ENCODE results near the gene GJB2.

GJB2 gene

GRCh38 chr13:20192836-20193161 is at the start of gene GJB2:
GJB2 (minus strand) TSS chr13:20192938; CDS start chr13:20189581, 3,357 bp downstream.
- no peak for DNase-seq (ENCODE audit: low read depth)

GRCh38 chr13:20241593-20241992 is 48.9 kb upstream of the GJB2 start:
- no peak for DNase-seq (ENCODE audit: low read depth)

DNA sequence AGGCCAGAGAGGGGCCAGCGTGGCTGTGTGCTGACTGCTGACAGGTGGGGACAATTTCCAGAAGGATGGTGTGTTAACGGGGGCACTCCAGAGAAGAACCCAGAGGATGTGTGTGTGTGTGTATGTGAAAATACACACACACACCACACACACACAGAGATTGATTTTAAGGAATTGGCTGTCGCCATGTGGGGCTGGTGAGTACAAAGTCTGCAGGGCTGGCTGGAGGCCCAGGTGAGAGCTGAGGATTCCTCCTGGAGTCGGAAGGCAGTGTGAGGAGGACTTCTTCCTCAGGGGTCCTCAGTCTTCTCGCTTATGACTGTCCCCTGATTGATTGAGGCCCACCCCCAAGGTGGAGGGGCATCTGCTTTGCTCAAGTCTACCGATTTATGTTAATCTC is 47.0 kb upstream of the GJB2 start:
- no peak for DNase-seq (ENCODE audit: low read depth)

DNA sequence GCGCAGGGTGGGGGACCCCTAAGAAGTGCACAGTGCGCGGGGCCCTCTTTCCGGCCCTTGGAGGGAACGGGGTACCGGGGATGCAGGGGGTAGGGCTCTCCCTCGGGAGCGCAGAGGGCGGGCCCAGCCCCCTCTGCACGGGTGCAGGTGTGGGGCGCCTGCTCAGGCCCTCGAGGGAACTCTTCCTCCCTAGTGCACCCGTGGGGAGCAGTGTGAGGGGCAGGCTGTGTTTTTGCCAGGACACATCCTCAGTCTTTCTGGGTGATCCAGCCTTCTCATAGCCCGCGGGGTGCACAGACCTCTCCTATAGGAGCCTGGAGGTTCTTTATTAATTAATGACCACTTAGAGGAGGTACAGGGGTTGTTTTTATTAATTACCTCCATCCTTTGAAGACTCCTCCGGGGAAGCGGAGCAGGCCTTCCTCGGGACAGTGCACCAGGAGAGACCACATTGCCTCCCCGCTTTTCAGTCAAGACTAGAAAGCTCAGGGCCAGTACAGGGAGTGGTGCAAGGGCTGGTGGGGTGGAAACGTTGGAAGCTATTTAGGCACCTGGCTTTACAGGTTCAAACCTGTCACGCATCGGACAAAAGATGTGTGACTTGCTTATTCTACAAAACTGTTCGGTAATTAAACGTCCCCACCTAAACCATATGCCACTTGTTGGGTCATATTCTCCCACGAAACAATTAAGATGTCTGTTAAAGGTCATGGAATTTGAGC is 40.0 kb upstream of the GJB2 start:
- no peak for DNase-seq (ENCODE audit: low read depth)

GRCh38 chr13:20231839-20232555 is 39.3 kb upstream of the GJB2 start, which contains the start of gene GJB6:
GJB6 (minus strand) TSS chr13:20232319; CDS start chr13:20223480, 8,839 bp downstream.
- no peak for DNase-seq (ENCODE audit: low read depth)

DNA sequence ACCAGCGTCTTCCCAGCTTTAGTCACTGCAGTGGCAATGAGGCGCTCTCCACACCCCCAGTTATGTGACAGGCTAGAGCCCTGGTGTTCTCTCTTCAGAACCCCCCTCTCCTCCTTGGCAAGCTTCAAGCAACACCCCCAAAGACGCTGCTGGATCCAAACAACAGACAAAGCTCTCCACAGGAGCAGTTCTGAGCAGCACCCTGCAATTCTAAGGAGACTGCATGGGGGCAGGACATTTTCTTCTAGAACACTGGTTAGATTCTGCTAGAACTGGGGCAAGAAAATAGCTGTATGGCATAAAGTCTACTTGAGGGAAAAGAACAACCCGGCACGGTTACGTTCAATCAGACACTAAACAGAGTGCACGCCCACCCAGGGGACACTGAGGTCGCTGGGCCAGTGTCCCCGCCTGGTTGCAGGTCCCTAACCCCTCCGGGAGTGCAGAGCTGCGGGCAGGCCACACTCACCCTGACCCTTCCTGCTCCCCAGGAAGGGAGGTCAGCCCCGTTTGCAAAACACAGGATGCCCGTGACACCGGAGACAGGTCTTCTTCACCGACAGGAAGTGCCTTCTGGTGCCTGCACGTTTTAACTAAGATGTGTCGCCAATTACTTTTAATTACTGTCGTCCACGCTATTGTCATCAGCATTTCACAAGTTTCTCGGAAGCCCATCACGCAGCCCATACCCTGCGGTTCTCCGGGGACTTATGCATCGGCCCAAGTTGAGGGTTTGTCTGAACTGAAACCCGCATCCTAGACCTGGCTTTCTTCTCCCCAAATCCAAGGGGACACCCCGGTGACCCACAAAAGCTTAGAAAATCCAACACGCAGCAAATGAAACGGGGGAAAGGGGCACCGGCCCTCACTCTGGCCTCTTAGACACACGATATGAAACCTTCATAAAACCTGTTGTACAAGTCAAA is 38.4 kb upstream of the GJB2 start:
- no peak for DNase-seq (ENCODE audit: low read depth)

- DNase-seq (ENCODE audit: low read depth), result no peak
Observed at GRCh38 chr13:20227730-20228129, 35.0 kb upstream of the GJB2 start.

DNA sequence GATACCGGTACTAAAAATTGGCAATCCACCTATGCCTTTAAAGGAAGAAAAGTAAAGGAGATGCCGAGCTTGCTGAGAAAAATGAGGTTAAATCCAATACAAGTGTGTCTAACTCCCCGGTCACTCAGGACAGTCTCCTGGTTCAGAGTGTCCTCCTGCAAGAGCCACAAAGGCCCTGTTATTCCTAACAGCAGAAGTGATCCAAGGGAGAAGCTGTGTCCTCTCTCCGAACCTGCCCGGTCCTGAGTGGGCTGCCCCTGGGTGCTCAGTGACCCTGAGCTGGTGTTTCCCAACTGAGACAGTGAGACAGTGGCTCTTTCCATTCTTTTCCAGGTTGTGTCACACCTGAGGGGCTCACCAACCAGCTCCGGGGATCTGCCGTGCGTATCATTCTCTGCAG is 34.5 kb upstream of the GJB2 start:
- no peak for DNase-seq (ENCODE audit: low read depth)

DNA sequence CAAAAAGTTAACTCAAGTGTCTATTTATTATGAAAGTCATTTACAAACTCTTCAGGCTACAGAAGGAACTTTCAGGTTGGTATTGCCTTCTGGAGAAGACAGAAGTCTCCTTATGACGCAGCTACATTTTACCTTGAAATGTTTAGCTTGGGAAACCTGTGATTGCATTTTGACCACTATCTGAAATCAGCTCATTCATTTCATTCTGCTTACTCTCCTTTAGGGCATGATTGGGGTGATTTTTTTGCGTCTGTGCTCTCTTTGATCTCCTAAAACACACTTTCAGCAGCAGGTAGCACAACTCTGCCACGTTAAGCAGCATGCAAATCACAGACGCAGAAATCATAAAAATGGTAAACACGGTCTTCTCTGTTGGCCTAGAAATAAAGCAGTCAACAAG is 29.8 kb upstream of the GJB2 start:
- DNase-seq (ENCODE audit: low read depth), result no peak

- no peak for DNase-seq (ENCODE audit: low read depth)
Observed at GRCh38 chr13:20221772-20222171, 29.0 kb upstream of the GJB2 start.

DNA sequence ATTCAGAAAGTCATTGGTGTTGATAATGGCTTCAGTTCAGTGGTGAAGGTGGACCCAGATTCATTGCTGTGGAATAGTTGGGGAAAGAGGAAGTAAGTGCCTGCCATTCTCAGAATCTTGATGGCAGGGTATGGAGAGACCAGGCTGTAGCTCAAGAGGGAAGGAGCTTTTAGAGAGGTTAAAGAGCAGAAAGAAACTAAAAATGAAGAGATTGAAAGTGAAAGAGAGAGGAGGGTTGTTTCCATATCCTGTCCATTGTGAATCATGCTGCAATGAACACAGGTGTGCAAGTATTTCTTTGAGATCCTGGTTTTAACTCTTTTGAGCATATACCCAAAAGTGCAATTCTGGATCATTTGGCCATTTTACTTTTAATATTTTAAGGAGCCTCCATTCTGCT is 26.8 kb upstream of the GJB2 start:
- DNase-seq (ENCODE audit: low read depth), result no peak

DNA sequence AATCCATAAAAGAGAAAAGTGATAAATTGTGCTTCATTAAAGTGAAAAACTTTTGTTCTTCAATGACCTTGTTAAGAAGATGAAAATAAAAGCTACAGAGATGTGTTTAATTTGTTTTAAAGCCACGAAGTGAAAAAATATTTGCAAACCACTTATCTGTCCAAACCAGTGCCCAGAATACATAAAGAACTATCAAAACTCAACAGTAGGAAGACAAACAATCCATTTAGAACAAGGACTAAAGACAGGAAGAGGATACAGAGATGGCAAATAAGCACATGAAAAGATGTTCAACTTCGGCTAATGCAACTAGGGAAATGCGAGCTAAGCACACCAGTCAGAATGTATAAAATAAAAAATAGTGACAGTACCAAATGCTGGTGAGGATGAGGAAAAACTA is 24.4 kb upstream of the GJB2 start:
- DNase-seq (ENCODE audit: low read depth), result no peak

DNA sequence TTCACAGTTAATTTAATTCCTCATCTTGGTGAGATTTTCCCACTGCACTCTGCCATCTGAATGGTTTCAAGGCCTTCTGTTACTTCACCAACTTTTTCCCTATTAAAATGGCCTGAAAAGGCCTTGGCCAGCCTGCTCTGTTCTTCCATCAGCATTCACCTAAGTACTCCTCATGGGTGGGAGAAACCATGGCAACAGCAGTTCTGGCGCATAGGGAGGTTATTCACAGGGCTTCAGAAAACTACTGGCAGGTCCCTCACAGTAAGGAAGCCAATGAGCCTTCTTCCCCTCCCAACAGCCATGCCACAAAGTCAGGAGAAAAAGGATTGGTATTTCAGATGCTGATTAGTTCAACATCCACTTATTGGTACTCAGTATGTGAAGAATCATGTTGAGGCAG is 17.2 kb upstream of the GJB2 start:
- DNase-seq (ENCODE audit: low read depth), result no peak

- DNase-seq (ENCODE audit: low read depth), result no peak
Observed at GRCh38 chr13:20206698-20207235, 14.0 kb upstream of the GJB2 start.

DNA sequence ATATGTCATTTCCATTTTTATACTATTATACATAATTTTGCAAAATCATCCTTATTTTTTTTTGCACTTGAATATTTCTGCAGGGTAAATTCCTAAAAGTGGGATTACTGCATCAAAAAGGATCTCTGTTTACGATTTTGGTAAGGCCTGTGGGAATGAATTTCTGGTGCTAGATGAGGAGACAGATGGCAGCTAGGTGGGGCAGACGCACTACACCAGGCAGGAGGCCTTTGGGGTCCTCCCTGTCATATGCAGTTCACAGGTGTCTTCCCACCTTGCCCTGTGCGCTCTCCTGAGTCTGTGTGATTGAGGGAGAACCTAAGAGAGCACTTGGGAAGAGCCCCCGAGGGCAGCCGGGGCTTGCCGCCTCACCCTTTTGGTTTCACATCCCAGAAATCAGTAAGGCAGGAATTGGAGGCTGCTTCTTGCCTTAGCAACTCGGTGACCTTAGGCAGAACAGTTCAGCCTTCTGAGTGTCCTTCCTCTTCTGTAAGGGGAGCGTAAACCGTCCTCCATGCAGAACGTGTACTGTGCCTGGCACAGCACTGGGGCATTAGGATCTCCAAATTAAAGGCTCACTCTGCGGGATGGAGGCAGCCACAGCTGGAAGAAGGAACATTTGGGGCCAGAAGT is 13.4 kb upstream of the GJB2 start:
- no peak for DNase-seq (ENCODE audit: low read depth)

DNA sequence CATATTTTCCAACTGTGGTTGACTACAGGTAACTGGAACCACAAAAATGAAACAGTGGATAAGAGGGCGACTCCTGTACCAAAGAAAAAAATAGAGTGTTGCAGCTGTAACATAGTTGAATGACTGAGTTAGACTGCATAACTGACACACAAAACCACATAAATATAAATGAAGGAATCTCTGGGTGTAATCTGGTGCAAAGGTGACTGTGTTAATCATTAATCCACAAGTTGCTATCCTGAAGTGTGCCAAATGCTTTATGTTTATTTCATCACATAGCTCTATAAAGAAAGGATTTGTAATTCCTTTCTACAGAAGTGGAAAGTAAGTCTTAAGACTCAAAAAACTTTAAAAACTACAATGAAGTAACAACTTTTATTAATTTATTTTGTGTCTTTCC is 6.0 kb upstream of the GJB2 start:
- DNase-seq (ENCODE audit: low read depth), result no peak

GRCh38 chr13:20197361-20197834 is 4.7 kb upstream of the GJB2 start:
- no peak for DNase-seq (ENCODE audit: low read depth)

DNA sequence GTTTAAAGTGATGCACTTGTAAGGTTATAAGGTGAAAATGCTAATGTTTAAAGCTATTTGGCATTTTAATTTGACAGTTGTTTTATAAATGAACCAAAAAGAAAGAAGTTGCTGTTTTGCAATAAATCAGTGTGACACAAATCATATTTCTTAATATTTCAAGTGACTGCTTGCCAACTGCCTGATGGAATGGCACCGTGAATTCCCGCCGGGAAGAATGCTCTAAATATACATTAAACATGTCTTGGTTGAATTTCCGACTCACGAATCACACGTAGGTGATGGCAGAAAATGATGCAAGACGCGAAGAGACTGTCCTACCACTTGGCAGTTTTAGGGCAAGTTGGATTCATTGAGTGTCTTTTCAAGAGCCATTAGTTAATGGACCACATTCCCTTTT is 3.1 kb upstream of the GJB2 start:
- DNase-seq (ENCODE audit: low read depth), result no peak

DNA sequence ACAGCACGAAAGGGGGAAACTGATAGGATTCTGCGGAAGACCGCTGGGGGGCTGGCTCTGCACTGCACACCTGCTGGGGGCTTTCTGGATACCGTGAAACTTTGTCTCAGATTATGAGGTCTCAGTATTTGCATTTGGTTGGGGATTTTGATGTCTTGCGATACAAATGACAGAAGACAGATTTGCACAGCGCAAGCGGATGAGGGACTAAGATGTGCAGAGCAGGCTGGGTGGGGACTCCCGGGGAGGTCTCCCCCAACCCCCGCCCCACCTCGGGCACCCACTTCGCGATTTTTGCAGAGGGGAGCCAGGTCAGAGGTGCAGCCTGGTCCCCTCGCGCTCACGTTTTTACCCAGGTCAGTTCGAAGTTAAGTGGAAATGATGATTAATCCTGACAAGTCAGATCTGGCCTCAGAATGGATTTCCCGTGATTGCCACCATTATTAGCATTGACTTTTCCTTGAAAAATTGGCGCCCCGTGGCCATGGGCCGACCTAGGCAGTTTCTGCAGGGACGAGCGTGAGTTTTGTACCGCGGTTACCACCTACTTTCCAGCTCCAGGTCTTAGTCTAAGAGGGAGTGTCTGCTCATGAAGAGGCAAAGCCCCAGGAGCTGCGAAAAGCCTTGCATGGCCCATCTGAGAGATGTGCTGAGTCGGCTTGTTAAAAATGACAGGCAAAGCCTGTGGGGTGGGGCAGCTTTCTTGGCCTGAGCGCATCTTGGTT is 1.3 kb upstream of the GJB2 start:
- no peak for DNase-seq (ENCODE audit: low read depth)

DNA sequence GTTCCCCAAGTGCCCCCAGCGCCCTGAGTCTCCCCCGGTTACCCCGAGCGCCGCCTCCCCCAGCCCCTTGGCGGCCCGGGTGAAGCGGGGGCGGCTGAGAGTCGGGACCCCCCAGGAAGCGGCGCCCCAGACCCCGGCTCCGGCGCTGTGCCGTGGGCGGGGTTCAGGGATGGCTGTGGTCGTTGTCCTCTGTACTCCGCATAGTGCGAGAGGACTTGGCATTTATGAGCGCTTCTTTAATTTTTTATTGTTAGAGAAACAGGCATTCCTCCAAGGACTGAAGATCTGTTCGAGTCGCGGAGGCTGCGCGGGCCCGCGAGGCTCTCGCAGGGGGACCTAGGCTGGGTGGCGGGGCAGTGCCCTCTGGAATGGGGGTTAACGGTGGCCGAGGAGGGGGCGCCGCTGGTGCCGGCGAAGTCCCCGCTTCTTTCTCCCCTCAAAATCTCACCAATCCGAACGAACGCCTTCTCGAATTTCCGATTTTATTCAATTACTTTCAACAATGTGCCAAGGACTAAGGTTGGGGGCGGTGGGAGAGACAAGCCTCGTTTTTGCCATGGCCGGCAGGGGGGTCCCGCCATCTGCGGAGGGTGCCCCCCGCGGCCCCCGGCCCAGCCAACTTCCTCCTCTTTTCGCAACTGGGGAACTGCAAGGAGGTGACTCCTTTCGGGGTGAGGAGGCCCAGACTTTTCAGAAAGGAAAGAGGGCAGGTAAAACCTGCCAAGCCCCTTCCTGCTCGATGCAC is 596 bp upstream of the GJB2 start:
- DNase-seq (ENCODE audit: low read depth), result no peak

Data from stimulated activated CD4-positive, alpha-beta T cell treated with anti-CD3 and anti-CD28 coated beads, Interleukin-2, amount 100 ng/mL, for 4 hours (primary cell).